ENCODE data around the gene OR2G6. TPM values are rescaled to one million over a fixed set of nuclear protein-coding genes. Genes with fewer than 3 reads are reported as not detected.

Gene OR2G6
- total RNA-seq, result not detected in 2 replicates

GRCh38 chr1:248507773-248508172 is at the start of gene OR2G6:
Gene OR2G6 (plus strand): TSS chr1:248508073. CDS start chr1:248521647, 13,574 bp downstream.

GRCh38 chr1:248473051-248473450 is 34.8 kb upstream of the OR2G6 start, which contains the start of gene OR2T3:
Gene OR2T3 (plus strand): TSS chr1:248473351. CDS start chr1:248473351, 0 bp downstream.

DNA sequence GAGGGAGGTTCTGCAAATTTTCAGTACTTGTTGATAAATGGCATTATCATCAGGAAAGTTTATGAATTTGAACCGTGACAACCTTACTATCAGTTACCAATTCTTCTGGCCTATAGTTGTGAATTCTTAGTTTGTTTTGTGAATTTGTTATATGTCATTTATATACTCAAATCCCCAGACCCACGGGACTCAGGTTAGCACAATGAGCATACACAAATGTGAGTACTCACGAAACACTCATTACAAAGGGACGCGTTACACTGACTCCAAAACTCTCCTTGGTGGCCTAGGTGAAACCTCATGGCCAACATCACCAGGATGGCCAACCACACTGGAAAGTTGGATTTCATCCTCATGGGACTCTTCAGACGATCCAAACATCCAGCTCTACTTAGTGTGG is 19.6 kb upstream of the OR2G6 start, which contains the start of gene OR2T5:
Gene OR2T5 (plus strand): TSS at position 301 of the 400 bp plus-strand sequence. CDS start 0 bp downstream, at position 301.

DNA sequence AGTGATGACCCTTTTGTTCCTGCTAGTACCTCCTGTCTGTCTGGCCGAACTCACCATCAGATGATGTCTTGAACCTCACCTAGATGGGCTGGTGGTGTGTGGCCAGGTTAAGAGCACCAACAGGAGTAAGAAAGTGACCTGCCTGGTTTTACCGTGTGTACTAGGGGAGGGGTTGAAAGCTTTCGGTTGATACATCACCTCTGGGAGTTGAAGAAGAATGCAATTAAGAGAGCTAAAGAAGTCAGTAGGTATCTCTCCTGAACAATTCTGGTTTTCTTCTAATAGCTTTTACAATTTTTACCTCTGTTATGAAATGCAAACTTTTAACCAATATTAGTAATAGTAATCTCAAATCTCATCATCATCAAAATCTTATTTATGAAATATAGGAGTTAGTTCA is 54.8 kb downstream of the OR2G6 start, which contains the start of gene OR2T29:
Gene OR2T29 (minus strand): TSS at position 101 of the 400 bp plus-strand sequence. CDS start 3,281 bp downstream, outside the sequence.

DNA sequence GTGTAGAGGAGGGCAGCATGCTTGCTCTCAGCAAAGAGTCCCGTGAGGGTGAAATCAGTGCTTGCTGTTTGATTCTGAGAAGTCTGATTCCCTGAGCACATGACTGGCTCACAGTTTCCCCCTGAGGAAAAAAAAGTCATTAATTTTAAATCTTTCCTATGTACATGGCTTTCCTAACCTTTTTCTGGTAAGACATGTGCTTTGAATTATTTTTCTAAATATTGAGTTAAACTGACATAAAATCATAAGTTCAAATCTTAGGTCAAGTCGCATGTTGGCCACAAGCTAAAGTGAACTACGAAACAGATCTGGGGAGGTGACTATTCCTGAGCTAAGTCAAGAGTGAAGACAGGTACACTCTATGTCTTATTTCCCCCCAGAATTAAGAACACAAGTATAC is 66.8 kb downstream of the OR2G6 start, which contains the start of gene OR2T34:
Gene OR2T34 (minus strand): TSS at position 101 of the 400 bp plus-strand sequence. CDS start 0 bp downstream, at position 101.

Other genes with a start within 250 kb of the OR2G6 start
- not detected in 2 replicates for gene OR2T33, start 230.1 kb upstream of the OR2G6 start, total RNA-seq
- gene OR2T12, start 204.6 kb upstream of the OR2G6 start, total RNA-seq, result not detected in 2 replicates
- gene OR2M7, start 183.5 kb upstream of the OR2G6 start, total RNA-seq, result not detected in 2 replicates
- not detected in 2 replicates for gene OR14C36, start 159.3 kb upstream of the OR2G6 start, total RNA-seq
- not detected in 2 replicates for gene OR2T4, start 146.4 kb upstream of the OR2G6 start, total RNA-seq
- not detected in 2 replicates for gene OR2T6, start 132.3 kb upstream of the OR2G6 start, total RNA-seq
- gene OR2T1, start 105.0 kb upstream of the OR2G6 start, total RNA-seq, result not detected in 2 replicates
- not detected in 2 replicates for gene OR2T2, start 62.4 kb upstream of the OR2G6 start, total RNA-seq
- gene OR2T3, start 34.7 kb upstream of the OR2G6 start, total RNA-seq, result not detected in 2 replicates
- gene OR2T5, start 19.5 kb upstream of the OR2G6 start, total RNA-seq, result not detected in 2 replicates
- not detected in 2 replicates for gene OR2T29, start 54.7 kb downstream of the OR2G6 start, total RNA-seq
- gene OR2T34, start 66.7 kb downstream of the OR2G6 start, total RNA-seq, result not detected in 2 replicates
- not detected in 2 replicates for gene OR2T10, start 89.6 kb downstream of the OR2G6 start, total RNA-seq
- not detected in 2 replicates for gene OR2T11, start 127.0 kb downstream of the OR2G6 start, total RNA-seq
- not detected in 2 replicates for gene OR2T35, start 137.2 kb downstream of the OR2G6 start, total RNA-seq
- gene OR2T27, start 147.5 kb downstream of the OR2G6 start, total RNA-seq, result not detected in 2 replicates
- not detected in 2 replicates for gene OR14I1, start 194.7 kb downstream of the OR2G6 start, total RNA-seq
- gene LYPD8, start 247.7 kb downstream of the OR2G6 start, total RNA-seq, result not detected in 2 replicates